GM03348 (cell line): ENCODE data around the gene TOP3B.

Experiments
- DNase-seq: peaks from one replicate; pipeline ENCODE4 v3.0.0; 2012; ENCODE audit warnings: low spot score

TOP3B gene

DNA sequence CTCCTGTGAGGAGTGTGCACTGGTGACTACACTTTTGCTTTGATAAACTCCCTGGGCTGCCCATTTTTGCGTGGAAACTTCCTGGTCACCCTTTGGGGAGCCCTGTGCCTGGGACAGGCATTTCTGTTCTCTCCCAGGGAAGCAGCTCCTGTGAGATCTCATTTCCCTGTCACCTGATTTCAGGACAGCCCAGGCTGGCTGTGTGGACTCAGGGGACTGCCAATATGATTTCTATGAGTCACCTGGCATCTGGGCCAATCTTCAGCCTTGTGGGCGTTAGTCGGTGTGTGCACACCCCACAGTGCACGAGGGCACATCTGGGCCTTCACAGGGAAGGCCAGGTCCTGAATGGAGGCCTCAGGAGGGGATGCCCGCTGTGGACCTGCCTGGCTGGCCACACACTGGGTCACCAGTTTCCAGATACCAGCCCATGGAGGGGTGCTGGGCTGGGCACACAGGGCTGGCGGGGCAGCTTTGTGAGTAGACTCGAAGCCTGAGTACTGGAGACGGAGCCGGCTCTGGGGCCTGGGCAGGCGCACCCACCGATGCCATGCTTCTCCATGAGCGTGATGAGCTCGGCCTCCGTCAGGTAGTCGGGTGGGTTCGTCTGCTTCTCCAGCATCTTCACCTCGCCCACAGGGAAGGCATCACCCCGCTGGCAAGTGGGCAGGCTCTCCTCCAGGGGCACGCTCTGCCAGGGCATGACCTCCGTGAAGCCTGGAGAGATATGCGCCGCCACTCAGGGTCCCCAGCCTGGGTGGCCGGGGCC lies 20.5 kb downstream of the TOP3B start:
- peak; percentile 69 for DNase-seq

DNA sequence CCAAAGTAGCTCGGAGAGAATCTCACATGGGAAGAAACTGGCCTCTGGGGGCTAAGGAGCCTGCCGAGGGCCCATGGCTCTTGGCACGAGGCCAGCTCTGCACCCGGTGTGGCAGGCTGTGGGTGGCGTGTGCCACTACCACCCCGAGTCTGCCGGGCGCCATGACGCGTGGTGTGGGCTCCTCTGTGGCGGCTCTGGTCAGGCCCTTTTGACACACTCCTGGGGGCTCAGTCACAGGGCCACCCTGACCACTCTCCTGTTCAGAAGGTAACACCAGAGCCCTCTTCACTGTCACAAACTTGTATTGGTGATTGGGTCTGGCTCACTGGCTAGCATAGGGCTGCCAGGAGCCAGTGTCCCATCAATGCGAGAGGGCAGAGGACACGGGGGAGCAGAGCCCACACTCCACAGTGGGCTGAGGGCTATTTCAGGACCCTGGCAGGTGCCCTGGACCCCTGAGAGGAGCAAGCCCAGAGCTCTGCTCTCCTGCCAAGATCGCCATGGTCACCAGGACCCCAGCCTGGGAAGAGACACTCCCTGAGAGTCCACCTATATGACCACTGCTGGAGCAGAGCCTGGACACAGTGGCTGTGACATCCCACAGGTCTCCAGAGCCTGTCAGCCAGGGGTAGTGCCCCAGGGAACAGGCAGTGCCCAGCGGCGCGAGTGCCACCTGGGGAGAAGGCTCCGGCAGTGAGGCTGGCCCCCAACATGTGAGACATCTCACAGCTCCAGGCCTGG lies 21.3 kb downstream of the TOP3B start:
- DNase-seq, result no peak

DNA sequence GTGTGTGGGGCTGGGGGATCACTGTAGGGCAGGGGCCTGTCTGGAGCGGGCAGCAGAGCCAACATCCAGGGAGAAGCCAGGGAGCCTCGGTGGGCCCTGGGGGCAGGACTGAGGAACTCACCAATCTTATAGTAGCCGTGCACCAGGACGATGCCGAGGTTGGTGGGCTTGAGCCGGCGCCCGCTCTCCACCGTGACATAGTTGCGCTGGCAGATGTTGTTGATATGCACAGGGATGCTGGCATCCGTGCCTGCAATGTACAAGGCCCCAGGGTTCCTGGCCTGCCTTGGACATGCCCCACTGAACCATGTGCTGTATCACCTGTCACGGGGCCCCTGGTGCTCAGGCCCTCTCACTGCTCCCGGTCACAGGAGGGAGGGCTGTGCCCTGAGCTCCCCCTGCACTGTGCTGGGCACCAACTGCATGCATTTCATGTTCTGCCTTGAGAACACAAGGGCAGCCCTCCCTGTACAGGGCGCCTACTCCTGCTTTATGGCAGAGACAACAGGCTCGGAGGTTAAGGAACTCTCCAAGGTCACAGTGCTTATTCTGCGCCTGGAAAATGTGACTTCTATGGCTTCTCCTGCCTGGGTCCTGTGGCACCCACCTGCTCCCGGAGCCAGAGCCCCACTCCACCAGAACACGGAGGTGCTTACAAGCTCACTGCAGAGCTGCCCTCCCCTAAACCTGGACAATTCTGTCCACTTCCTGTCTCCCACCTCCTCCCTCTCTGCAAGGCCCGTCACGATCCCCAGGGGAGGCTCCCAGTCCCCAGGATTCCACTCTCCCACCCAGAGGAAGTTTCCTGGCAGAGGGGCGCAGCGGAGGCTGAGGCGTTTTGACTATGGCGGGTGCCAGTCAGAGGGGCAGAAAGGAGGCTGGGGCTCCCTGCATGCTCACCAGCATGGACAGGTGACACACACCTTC lies 22.1 kb downstream of the TOP3B start:
- no peak for DNase-seq

DNA sequence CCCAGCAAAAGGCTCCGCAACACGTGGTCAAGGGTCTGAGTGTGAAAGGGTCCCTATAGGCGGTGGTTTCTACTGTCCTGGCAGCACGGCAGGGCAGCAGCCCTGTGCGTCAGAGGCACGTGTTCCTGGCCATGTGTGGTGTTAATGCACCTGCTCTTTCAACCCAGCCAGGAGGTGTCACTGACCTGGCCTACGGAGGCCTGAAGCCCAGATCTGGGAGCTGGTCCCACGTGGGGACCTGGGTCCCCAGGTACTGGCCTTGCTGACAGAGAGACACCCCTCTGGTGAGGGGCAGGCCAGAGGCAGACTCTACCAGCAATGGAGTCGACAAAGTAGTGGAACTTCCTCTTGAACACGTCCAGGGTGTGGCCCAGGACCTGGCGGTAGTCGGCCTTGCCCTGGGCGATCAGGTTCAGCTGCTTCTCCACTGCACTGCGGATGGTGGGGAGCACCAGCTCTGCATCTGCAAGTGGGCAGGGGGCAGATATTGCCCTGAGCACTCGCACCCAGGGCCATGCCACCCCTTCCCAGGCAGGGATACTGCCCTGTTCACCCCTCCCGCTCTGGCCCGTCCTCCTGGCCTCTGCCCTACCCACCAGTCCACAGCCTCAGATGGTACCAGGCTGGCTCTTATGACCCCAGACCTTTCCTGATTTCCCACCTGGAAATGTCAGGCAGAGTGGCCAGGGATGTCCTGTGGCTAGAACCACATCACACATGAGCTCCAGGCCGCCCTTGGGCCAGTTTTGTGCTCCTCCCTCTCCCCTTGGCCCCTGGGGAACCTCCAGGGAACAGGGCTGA lies 23.1 kb downstream of the TOP3B start:
- no peak for DNase-seq

DNA sequence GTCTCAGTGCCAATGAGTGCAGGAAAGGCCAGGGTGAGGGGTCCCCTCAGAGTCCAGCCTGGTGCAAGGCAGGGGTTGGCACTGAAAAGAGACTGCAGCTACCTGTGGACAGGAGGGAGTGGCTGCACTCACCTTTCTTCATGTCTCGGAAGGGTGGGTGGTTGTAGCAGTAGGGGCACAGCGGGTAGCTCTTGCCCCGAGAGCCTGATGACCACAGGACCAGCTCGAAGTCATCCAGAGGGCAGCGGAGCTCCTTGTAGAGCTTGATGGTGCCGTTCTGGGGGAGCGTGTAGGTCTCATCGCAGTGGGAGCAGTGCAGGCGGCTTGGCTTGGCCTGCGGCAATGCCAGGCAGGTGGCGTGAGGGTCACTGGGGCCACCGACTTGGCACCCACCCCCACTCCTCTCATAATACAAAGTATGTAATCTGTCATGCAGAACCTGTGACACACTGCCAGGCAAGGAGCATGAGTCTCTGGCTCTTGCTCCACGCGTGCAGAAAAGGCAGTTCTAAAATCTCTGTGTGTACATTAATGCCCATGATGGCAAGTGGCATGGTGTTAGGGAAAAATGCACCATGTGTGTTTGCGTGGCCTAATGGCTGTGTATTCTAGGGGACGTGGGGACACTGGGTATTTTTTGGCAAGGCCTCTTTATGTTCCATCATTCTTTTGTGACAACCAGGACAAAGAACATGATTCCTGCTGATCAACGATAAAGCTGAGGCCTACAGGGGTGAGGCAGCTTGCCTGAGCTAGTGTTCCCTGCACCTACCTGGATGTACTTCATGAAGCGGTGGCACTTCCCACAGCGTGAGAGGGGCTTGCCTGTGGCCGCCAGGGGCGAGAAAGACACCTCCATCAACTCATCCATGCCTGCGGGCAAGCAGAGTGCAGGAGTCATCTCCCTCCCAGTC lies 24.0 kb downstream of the TOP3B start:
- no peak for DNase-seq

DNA sequence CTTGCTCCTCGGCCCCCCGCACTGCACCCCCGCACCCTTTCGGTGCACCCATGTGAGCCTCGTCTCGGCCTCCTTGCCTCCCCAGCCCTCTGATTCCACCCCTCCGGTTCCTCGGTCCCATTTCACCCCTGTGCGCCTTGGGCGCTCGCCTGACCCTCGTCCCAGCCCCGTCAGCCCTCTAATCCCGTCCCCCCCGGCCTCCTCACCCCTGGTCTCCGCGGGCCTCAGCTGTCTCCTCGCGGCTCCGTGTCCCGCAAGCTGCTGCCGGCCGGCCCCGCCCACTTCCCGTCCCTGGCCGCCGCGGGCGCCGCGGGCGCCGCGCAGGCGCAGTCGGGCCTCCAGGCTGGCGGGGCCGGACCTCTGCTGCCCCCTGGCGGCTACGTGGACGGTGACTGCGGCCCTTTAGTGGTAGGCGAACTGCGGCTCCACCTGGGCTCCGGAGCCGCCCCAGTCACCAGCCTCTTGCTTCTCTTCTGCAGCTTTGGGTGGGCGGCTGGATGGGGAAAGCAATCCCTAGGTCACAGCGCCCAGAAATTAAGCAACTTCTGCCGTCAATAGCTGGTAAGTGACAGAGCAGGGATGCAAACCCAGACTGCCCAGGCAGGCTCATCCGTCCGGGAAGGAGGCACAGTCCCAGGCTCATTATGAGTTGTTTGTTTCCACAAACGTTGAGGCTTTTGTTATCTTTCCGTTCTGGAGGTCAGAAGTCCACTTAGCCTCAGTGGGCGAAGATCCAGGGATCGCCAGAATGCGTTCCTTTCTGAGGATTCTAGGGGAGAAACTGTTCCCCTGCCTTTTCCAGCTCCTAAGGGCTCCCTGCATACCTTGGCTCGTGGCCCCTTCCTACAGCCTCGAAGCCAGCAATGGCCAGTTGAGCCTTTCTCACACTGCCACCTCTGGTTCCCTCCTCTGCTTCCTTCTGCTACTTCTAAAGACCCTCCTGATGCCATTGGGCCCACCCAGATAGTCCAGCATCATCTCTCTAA lies 29.7 kb downstream of the TOP3B start, which contains the start of gene PPM1F:
Gene PPM1F (minus strand): TSS at position 263 of the 986 bp plus-strand sequence. CDS start 6,800 bp downstream, outside the sequence.
- DNase-seq, result peak; percentile 99

DNA sequence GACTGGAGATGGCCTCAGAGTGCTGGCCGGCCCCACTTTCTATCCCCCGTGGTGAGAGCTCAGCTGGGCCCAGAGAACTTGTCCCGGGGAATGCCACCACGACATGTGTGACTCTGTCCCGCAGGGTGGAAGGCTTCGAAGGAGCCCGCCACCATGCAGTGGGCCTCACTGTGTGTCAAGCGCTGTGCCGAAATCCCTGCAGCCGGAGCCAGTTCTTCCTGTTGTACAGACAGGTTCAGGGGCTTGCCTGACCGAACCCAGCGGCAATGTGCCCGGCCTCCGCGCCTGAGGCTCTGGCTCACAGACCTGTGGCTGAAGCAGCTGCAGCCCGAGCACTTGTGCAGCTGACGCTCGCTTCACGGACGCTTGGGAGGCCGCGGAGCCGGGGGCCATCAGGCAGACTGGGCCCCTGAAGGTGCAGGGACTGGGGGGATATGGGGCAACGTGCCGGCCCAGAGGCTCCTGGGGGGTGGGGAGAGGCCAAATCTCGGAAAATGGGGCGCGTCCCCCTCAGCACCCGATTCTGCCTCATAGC lies 30.6 kb downstream of the TOP3B start:
- peak; percentile 60 for DNase-seq

DNA sequence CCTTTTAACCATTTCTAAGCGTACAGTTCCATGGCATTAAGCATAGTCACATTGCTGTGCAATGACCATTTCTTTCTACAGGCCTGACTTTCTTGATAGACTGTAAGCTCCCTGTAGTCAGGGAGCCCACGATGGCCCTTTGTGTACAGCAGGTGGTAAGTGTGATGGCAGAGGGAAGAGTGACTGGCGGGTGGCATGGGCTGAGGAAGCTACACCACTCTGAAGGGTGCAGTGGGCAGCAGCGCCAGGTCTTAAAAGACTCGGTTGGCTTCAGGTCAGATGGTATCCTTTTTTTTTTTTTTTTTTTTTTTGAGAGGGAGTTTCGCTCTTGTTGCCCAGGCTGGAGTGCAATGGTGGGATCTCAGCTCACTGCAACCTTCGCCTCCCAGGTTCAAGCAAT lies 31.5 kb downstream of the TOP3B start:
- no peak for DNase-seq

DNA sequence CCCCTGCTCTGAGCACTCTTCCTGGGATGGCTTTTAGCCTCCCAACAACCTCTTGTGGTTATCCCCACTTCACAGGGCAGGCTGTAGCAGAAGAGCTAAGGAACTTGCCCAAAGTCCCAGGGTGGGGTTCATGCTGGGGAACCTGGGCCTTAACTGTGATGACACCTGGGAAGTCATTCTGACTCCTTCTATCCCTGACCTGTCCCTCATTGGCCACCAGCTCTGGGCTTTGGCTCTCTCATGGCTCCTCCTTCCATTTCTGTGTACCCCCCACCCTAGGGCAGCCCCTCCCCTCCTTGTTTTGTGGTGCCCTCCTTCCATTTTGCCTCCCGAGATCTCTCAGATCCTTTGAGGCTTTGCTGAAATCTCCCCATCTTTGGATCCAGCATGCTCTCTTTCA lies 32.6 kb downstream of the TOP3B start:
- no peak for DNase-seq

DNA sequence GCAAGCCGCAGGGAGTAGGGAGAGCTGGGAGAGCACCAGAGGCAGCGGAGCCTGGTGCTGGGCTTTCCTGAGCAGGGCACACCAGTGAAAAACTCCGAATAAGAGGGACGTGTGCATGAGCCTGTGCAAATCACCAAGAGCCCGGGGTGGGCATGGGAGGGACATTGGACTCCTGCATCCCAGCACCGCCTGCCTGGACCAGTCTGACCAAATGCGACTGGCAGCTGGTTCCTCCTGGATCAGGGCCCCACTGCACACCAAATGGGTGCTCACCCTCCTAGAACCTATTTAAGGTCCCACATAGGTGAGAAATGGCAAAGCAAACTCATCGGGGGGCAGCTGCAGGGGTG lies 33.0 kb downstream of the TOP3B start:
- DNase-seq, result no peak

DNA sequence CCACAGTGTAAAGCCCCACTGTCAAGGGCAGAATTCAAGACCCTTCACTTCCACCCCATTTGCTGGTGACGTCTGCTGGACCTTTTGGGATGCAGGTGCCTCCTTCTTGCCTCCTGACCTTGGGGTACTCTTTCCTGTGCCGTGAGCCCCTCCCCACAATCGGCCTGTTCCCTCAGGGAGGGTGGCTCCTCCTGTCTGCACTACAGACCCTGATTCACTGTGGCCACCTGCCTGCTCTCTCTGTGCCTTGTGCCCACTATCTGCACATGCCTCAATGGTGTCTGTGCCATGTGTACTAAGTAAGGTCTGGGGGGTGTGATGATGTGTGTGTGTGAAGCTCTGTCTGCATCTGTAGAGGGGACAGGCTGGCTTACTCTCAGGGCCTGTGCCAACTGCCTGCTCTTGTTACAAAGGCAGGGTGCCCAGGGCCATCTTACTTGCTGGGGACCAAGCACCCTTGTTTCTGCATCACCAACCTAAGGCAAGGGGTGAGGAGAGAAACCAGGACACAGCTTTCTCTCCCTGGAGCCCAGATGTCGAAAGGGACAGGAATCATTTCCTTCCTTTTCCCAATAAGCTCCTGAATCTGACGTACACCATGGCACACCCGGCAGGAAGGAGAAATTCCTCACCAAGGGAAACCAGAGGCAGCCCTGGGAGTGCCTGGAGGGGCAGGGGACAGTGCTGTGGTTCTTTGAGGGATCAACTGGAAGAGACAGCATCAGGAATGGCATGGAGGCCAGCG lies 33.6 kb downstream of the TOP3B start:
- no peak for DNase-seq

DNA sequence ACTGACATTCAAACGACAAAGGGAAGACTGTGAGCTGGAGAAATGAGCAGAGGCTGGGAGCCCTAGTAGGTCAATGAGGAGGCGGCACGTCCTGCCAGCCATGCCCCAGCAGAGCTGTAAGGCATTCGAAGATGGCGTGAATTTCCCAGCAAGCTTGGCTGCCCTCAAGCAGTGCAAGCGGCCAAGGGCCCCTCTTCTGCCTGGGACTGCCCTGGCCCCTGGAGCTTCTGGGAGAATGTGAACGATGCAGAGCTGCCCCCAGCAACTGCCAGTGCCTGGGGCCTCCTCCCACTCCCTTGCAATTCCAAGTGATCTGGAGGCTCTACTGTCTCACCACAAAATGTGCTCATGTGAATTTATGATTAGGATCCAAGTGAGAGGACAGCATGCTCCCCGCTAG lies 34.2 kb downstream of the TOP3B start:
- DNase-seq, result no peak

DNA sequence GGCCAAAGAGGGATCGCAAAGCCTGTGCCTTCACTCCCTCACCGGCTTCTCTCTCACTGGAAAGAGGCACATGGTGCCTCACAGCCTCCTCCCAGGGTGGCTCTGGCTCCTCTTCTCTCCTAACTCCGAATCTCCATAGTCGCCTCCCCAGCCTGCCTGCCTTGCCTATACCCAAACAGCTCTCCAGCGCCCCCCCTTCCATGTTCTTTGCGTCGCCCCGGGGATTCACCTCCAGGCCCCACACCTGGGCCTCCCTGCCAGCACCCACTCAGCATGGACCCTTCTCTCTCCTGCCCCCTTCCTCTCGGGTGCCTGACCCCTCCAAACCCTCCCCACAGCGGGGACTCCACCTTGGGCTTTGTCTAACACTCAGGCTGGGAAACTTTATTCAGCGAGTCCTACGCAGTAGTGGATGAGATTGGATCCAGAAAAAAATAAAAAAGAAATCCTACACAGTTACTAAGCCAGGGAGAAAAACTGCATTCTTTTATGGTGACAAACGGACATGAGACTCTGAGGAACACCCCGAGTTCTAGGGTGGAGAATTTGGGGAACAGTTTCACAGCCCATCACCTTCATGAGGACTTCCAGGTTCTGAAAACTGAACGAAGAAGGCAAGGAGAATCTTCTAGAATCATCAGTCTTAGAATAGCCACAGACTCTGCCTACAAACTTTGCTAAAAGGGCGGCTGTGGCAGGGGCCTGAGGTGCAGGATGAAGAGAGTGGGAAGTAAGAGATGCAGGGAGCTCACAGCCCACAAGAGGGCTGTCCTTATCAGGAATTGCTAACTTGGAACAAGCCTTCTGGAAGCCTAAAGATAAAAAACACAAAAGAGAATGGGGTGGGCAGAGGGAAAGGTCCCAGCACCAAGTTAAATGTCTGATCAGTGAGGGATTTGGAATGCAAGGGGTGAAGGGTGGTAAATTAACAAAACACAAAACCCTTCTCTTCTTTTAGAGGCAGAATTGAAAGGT lies 35.3 kb downstream of the TOP3B start:
- DNase-seq, result peak; percentile 67

DNA sequence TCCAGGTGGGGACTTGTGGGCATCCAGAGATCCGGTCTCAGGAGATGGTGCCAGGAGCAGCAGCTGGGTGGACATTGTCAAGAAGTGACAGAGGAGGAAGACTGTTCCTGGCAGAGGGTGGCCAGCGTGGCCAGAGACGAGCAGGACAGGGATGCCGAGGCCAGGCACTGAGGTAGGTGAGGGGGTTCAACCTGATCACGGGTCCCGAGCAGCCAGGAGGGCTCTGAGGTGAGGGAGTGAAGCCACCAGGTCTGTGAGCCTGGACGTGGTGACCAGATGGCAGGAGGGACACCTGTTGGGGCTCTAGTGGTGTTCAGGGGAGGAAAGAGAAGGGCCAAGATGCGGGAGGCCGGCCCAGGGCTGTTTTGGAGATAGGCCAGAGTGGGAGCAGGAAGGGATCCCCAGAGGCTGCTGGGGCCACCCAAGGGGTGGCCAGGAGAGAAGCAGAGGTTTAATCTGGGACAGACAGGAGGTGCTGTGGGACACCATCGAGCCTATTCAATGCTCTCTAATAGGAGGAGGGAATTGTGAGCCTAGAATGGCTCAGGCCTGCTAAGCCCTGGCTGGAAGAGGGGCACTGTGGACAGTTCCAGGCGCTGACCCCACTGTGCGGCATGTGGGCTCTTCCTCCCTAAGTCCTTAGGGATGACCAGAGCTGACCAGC lies 36.2 kb downstream of the TOP3B start:
- no peak for DNase-seq

DNA sequence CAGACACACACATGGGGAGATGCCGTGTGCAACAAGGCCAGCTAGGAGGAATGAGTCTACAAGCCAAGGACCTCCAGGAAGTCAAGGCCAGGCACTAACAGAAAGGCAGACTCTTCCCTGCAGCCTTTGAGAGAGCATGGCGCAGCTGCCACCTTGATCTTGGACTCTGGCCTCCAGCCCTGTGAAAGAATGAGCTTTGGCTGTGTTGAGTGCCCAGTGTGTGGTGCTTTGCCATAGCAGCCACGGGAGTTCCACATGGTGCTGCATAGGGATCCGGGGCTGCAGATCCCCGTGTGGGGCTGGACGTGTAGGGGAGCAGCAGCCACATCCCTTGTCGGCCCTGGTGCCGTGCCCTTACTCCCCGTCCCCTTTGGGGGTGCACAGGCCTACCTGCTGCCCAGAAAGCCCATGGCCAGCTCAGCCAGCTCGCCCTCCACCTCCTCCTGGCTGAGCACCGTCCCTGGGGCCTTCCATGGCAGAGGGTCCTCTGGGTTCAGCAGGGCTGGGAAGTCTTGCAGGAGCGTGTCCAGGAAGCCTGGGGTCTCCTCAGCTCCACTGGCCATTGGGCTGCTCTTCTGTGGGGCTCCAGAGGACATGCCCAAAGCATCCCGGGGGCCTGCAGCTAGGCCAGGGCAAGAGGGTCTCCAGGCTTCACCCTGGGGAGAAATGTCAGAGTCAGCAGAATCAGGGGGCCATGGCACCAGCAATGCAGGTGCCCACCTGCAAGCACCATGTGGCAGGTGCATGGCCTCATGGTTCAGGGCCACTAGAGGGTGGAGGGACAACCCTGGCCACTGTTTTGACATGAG lies 36.9 kb downstream of the TOP3B start:
- DNase-seq, result no peak

DNA sequence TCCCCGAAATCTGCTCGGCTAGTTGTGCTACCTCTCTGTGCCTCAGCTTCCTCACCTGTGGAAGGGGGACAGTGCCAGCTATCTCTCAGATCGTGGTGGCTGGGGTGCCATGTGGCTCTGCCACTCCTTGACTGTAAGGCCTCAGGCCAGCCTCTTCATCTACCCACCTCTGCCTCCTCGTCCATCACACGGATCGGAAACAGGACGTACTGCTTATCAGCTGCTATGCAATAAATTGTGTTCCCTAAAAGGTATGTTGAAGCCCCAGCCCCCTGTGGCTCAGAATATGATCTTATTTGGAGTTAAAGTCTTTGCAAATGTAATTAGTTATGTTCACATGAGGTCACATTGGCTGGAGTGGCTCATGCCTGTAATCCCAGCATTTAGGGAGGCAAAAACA lies 37.7 kb downstream of the TOP3B start:
- DNase-seq, result no peak
